NCI-H69 (cell line): ENCODE data around the gene PCDH10.

Experiments
- DNase-seq: peaks from one replicate; lab custom pipeline; 2025; lab: John Stamatoyannopoulos, UW

The PCDH10 gene, protein sequence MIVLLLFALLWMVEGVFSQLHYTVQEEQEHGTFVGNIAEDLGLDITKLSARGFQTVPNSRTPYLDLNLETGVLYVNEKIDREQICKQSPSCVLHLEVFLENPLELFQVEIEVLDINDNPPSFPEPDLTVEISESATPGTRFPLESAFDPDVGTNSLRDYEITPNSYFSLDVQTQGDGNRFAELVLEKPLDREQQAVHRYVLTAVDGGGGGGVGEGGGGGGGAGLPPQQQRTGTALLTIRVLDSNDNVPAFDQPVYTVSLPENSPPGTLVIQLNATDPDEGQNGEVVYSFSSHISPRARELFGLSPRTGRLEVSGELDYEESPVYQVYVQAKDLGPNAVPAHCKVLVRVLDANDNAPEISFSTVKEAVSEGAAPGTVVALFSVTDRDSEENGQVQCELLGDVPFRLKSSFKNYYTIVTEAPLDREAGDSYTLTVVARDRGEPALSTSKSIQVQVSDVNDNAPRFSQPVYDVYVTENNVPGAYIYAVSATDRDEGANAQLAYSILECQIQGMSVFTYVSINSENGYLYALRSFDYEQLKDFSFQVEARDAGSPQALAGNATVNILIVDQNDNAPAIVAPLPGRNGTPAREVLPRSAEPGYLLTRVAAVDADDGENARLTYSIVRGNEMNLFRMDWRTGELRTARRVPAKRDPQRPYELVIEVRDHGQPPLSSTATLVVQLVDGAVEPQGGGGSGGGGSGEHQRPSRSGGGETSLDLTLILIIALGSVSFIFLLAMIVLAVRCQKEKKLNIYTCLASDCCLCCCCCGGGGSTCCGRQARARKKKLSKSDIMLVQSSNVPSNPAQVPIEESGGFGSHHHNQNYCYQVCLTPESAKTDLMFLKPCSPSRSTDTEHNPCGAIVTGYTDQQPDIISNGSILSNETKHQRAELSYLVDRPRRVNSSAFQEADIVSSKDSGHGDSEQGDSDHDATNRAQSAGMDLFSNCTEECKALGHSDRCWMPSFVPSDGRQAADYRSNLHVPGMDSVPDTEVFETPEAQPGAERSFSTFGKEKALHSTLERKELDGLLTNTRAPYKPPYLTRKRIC

DNA sequence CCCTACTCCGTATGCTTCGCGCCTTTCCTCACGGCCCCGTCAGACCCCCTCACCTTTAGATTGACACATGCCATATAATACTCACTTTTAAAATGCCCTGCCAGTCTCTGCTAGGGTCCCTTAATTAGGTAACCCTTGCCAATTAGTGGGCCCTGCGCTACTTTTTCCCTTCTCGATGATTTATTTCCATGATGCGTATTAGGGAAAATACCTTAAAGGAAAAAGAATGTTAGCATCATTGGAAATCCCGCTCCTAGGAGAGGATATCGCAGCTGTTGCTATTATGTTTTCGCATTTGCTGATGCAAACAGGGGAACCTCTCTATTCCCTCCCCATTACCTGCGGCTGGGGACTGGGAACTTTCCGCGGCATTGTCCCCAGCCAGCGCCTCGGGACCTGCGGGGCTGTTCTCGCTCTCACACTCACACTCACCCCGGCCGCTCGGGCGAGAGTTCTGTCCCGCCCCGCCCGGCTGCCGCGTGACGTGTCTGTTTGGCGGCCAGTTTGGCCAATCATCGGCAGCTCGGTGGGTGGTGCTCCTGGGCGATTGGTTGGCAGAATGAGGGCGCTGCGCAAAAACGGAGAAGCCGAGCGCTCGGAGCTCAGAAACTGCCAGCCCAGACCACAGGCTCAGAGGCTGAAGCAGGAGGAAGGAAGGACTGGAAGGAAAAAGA lies at the start of gene PCDH10:
TSS of gene PCDH10 (plus strand) at position 605 of the 674 bp plus-strand sequence. CDS start 847 bp downstream, outside the sequence.
- DNase-seq: peak; percentile 82

DNA sequence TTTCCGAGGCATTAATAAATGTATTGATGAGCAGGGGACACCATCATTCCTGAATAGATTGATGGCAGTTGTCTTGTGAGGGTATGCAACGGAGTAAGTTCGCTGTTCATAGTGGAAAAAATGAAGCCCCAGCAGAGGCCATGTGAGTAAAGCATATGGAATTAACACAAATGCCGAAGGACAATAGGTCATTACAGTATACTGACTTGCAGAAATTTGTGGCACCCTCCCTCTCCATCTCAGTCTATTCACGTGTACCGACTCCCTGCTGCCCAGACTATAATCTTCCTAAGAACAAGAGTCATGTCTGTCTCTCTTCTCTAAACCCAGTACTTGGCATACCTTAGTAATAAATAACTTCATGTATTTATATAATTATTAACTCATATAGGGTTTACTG lies 47.1 kb upstream of the PCDH10 start:
- DNase-seq: no peak

DNA sequence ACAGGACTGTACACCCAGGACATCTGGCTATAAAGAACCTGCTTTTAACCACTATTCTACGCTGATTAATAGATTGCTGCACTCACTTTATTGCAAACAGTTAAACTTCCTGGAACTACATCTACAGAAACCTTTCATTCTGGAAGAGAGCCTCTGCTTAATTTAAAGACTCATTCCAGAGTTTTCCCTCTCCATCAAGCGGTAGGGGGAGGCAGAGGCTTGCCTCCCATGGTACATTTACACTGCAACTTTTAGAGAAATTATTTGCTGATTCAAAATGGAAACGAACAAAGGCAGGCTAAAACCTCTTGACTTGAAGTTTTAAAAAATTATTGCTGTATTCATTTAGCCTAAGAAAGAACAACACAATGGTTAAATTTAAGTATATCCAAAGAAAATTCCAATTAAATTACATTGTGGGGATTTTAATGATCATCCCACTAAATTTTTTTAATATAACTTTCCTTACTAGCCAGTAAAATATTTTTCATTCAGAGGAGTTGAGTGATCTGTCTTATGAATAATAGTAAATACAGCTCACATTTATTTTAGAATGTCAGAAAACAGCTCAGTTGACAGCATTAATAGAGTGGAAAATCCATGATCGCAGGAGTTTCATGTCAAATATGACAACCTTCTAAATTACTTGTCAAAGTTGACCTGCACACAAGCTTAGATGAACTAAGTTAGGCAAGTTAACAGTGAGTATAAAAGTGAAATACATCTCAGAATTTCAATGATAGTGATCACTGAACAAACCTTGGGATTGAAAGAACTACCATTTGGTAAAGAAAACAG lies 46.3 kb upstream of the PCDH10 start:
- DNase-seq: no peak

DNA sequence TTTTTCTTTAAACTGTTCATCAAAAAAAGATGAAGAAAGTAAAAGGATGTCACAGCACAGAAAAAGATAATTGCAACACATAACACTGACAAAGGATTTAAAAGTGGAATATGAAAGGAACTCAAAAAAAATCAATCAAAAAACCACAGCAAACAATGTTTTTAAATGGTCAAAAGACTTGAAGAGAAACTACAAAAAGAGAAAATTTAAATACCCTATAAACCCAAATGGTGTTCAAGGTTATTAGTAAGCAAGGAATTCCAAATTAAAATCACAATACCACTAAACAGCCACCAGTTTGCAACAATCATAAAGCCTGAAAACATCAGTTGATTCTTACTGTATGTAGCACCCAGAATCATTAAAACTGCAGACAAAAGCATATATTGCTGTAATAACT lies 36.5 kb upstream of the PCDH10 start:
- no peak for DNase-seq

DNA sequence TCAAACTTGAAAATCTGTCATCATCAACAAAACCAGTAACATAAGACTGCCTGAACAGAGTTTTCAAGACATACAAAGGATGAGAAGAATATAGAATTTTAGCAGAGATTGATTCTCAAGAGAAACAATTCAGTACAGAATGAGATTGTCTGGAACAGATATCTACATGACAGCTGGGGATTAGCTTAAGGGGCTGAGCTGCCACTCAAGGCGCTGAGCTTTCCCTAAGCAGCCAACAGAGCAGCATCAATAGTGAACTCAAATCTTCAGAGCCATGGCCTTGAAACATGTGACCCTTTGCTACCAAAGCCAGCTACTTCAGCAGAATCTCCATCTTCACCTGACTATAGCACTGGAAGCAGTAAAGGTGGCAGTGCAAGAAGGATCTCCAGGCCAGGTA lies 24.3 kb upstream of the PCDH10 start:
- DNase-seq: no peak

DNA sequence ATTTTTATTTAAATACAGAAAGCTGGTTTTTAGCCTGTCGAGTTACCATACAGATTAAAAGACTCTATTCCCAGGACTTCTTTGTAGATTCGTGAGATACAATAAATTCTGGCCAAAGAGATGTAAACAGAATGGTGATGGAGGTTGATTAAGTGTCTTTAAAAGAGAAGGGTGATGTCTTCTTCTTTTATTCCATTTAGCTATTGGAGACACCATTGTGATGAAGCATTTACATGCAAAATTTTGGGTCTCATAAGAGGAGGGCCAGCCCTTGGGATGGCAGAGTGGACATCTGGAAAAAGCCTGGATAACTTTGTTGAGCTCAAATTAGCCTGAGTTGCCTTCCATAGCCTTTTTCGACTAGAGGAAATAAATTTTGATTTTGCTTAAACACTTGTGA lies 21.6 kb upstream of the PCDH10 start:
- no peak for DNase-seq

DNA sequence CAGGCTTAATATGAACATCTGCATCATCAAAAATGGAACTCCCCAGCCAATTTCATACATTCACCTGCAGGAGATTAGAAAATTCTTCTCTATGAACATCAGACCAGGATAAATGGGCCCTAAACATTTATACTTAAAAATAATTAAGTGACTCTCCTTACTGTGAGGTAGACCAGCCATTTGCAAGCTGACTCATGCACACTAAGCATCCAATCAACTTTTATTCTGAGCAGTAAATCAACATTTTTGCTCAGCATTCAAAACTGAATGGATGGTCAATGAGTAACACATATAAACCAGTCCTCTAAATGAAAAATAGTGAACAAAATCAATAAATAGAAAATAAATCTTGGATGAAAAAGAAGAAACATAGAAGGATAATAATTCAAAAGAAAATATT lies 19.9 kb upstream of the PCDH10 start:
- DNase-seq: no peak

DNA sequence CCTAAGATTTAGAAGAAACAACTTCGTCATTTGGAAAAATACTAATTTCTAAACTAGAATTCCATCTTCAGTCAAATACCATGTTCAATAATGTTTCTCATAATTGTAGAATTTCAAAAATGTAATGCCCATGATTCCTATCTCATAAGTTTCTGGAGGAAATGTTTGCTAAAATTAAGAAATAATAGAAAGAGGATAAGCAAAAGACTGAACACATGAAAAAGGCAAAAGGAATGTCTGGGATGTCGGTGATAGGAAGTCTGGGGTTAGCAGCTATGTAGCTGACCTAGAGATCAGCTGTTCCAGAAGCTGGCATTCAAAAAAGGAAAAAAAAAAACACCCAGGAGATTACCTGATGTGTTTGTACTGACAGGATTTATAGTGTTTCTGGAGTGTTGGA lies 18.9 kb upstream of the PCDH10 start:
- no peak for DNase-seq

DNA sequence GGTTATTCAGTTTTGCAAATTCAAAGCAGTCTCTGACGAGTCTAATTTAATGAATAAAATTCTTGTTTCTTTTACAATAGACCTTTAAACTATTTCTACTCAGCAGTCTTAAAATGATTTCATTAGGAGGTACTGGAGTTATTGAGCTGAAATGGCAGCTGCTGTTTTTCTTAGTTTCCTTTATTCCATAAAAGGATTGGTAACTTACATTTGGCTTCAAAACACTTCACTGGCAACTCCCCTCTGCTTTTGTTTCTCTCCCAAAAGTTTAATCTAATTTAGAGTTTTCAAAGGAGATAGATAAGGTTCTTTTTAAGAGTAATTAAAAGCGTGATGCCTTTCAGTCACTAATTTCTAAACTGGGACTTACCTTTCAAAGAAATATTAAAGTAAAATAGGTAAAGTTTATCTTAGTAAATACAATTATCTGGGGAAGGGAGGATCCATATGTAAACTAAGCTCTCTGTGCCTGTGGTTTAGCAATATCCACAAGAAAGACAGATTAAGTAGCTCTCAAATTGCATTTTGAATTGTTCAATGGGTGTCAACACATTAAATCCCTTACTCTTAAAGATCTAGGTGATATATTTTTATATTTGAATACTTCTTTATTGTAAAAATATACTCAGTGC lies 17.1 kb upstream of the PCDH10 start:
- no peak for DNase-seq

DNA sequence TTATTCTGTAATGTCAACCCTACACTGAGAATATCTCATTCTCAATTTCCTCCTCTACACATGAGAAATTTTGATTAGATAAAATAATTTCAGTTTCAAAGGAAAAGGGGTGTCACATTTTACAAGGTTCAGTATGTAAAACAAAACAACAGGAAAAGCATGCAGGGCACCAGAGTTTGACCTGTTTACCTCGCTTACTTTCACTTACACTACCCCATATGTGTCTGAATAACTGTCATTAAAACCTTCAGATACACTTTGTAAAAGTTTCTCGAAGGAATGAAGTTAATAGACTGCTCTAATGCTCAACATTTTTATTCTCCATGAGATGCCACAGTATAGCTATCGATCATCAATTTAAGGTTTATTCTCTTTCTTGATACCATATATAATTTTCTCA lies 12.3 kb upstream of the PCDH10 start:
- no peak for DNase-seq

DNA sequence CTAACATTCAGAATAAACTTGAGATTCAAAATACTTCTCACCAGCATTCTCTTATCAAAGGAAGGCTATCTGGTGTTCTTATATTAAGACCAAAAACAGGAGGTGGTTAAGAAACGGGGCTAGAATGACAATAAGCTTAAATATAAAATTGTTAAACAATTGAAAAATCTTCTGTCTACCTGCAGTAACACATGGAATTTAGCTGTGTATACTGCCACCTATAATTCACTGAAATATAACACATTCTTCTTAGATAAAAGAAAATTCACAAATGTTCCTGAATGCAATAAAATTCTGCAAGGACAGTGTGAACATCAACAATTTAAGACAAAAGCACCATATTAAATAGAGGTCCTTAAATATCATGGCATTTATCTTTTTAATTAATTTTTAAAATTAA lies 11.5 kb upstream of the PCDH10 start:
- no peak for DNase-seq

DNA sequence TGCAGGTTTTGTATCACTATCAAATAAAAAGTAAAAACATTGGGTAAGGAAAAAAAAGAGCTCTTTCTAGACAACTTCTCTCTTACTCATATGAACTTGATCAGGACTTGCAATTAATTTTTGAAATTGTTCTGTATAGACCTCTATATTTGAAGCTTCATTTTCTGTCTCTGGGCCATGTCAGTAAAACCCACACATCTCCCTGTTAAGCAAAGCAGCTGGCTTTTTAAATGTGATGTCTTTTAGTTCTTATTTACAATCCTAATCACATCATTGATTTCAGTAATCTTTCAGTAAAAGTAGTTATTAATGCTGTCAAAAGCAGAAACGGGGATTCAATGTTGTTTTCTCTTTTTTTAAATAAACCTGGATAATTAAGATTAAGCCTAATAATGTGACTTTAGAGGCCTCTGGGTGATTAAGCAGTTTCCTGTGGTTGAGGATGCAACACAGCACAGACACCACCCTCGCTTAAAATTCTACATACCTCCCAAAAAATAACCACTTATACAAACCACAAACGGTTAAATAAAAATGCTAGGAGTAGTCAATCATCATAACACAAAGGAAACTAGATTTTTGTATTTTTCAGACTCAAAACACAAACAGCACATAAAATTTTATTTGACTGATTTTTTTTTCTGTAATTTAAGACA lies 5.2 kb upstream of the PCDH10 start:
- no peak for DNase-seq

DNA sequence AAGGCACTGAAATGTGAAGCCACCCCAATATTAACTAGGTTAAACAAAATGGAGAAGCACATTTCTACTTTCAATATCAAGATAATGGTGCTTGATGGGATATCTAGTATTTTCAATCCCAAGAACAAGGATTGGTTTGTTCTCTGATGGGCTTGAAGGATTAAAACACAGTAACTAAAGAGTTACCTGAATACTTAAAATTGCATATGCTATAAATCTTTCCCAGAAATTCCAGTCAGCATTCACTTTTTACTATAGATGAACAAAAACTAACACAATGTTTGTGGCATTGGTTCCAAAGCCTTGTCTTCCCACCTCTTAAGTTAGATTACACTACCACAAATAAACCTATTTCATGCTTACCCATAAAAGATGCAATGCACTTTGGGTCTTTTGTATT lies 3.9 kb upstream of the PCDH10 start:
- no peak for DNase-seq

DNA sequence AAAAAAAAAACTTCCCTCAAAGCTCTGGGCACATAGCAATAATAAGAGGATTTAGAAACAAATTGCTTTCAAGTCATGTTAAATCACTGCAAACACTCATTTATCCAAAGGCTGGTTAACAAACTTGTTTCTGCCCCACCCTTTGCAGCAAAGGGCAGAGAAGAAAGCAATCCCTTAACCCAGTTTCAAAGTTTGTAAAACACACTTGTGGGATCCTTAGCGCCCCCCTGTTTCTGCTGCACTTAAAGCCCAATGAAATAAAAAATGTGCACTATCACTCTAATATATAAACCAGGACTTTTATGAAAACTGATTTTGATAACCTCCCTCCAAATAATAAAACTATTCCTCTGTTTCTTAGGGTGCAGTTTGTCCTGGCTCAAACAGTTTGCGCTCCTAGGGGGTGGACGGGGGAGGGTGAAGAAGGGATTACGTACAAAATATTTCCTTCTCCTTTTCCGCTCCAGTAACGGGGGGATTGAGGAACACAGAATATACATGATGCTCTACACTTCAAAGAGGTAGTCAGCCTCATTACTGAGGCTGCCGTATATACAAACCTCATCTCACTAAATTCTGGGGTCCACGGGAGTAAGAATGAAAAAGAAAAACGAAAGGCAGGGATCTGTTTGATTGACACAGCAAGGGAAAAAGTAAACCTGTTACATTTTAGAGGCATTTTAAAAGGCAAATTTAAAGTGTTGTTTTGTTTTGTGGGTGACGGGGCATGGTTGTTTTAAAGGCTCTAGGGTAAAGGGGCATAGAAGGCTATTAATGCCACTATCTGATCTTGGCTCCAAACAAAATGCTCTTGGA lies 3.1 kb upstream of the PCDH10 start:
- no peak for DNase-seq

DNA sequence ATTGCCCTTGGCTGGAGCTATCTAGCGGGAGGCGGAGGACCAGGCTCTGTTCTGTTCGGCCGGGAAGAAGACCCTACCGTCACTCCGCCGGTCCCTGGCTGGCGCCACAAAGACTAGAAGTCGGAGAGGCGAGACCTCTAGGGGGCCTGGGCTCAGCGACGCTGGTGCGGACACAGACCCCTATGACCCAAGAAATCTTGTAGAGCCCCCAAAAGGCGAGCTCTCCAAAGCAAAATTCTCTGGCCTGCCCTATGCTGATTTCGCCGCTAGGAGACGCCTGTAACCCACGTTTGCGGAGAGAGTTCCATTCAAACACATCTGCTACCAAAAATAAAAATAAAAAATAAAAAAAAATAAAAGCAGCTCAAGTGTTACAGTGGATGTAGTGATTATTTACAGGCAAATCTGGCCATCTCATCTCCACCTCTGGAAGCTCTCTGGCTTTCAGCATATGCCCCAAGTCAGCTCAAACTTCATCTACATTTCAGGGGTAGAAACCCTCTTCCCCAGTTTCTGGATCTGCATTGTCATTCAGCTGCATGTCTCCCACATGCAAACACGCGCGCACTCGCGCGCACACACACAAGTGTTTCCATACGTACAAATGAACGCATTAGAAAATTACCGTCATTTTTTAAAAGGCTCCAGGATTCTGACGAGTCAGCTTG lies 2.4 kb upstream of the PCDH10 start:
- DNase-seq: peak; percentile 31

DNA sequence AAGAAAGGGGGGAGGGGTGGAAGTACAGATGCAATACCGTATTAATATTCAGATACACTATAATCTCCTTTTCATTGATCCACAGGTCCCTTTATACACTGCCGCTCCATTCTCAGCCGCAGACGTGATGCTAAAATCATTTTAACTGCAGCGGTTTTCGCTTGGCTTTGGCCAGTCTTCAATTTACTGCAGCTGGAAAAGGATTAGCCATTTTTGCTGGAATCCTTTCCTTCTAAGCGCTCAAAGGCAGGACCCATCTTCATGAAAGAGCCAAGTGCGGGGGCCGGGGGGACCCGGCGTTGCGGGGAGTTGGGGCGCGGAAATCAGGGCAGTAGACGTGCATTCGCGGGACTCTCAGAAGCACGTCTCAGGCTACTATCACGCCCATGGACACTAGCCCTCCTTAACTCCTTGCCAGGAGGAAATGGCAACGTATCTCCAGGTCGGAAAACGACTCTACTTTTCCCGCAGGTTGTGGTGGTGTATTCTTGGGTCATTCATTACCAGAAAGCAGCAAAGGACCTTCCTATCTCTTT lies 1.7 kb upstream of the PCDH10 start:
- DNase-seq: peak; percentile 22

DNA sequence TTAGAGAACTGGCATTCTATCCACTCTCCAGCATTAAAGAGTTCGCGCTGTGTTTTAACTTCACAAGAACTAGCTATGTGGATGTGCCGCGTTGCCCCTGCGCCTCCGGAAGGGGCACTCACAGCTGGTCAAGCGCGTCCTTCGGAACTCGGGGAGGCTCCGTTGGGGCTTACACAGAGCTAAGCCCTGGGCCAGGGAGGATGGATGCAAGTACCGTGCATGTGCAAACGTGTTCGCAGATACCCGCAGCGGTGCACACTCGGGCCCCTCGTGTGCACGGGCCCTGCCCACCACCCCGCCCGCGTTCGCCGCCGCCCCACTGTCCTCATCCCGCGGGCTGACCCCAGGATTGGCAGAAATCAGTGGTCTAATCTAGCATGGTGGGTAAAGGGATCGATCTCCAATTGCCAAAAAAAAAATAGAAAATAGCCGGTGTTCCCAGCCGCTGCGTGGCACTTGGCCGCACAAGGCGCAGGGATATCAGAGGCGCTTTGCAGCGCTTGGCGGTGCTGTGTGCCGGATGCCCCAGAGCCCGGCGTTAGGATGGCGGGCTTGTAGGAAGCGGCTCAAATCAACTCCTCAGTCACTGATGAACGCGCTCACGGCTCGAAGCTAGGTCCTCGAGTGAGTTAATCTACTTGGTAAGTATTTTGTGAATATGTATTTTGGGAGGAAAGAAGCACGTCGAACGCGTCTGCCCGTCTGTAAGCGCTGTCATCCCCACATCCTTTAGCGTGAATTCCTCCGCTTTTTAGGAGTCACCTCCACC lies 989 bp upstream of the PCDH10 start:
- DNase-seq: peak; percentile 49

DNA sequence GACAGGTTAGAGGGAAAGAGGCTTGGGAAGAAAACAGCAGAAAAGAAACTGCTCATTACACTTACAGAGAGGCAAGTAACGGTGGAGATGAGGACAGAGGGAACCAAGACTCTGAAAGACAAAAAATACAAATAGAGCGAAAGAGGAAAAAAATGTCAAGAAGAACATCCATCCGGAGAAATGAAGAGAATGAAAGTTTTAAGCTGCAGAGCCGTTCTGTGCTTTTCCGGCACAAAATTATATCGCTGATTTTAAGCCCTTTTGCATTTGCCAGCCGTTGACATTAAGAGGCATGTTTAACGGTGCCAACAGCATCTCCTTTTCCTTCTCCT lies 236 bp downstream of the PCDH10 start:
- DNase-seq: peak; percentile 13
